ENCODE measurements around the gene C1QTNF5.
A peak's percentile ranks its signal among the peaks of the same experiment; 100 is the strongest.

Gene C1QTNF5

DNA sequence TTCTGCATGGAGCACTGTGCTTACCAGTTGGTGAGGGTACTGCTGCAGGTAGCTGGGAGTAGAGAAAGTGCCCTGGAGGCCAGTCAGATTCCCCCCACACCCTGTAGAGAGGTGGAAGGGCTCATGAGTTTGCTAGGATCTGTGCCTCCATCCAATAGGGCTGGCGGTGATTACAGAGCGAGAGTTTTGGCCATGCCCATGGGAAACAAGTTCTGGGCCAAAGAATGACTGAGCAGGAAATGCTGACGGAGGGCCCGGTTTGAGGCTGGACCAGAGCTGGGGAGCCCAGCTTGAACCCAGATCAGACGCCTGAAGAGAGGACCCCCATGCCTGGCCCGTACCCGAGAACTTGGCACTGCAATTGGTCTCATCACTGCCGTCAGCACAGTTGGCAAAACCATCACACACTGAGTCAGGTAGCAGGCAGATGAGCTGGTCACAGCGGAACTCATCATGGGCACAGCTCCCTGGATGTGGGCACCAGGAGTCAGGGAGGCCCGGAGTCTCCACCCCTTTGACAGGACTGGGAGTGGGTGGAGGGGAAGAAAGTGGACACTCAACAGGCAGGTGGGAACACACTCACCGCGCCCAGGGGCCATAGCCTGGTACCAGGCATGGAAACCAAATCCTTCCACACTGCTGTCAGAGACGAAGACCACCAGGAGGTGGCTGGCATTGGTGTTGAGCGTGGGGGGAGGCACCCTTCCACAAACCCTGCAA is 3.8 kb upstream of the C1QTNF5 start:
- Histone ChIP-seq H3K9me3 (ENCODE audit: control insufficient read depth in 2 of 2, low read length in 2 of 2) (no peaks in the 10 kb centered on the region), H3K27ac (ENCODE audit: low read depth in 2 of 2, low read length in 2 of 2) (no peak overlapping the region), H3K27me3 (ENCODE audit: control insufficient read depth in 2 of 2, insufficient read depth in 2 of 2, low read length in 2 of 2) (peaks cover 9 to 15% of the 10 kb centered on the region in 2 donors), H3K9ac (ENCODE audit: low read depth in 1 of 2, low read length in 2 of 2) (no peak overlapping the region), H3K4me1 (ENCODE audit: control insufficient read depth in 2 of 2, insufficient read depth in 2 of 2, low read length in 2 of 2) (peaks cover 9 to 12% of the 10 kb centered on the region in 2 donors), H3K36me3 (ENCODE audit: control insufficient read depth in 2 of 2, insufficient read depth in 2 of 2, low read length in 2 of 2) (no peaks in the 10 kb centered on the region), H3K4me3 (ENCODE audit: low read length in 2 of 2) (no peak overlapping the region)

DNA sequence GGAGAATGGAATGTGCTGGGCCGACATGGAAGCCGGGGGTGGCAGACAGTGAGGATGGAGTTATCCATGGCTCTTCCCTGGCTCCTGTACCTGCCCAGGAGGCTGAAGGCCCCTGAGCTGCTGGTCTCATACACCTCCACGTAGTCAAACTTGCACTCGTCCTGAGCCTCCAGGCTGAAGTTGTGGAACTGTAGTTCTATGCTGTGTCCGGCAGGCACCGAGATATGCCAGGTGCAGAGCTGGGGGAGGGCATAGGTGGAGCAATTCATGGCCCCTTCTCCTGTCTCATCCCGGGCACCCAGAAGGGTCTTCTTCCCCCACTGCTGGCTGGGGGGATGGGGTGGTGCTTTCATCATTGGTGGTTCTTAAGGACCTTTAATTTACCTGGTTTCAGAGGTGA is 3.0 kb upstream of the C1QTNF5 start:
- peaks cover 11 to 16% of the 10 kb centered on the region in 2 donors for H3K4me1 ChIP-seq (ENCODE audit: control insufficient read depth in 2 of 2, insufficient read depth in 2 of 2, low read length in 2 of 2)
- peaks cover 11 to 19% of the 10 kb centered on the region in 2 donors for H3K27me3 ChIP-seq (ENCODE audit: control insufficient read depth in 2 of 2, insufficient read depth in 2 of 2, low read length in 2 of 2)
- no peak overlapping the region for H3K9ac ChIP-seq (ENCODE audit: low read depth in 1 of 2, low read length in 2 of 2)
- H3K9me3 ChIP-seq (ENCODE audit: control insufficient read depth in 2 of 2, low read length in 2 of 2), result no peaks in the 10 kb centered on the region
- H3K27ac ChIP-seq (ENCODE audit: low read depth in 2 of 2, low read length in 2 of 2), result no peak overlapping the region
- no peaks in the 10 kb centered on the region for H3K36me3 ChIP-seq (ENCODE audit: control insufficient read depth in 2 of 2, insufficient read depth in 2 of 2, low read length in 2 of 2)
- H3K4me3 ChIP-seq (ENCODE audit: low read length in 2 of 2), result no peak overlapping the region

DNA sequence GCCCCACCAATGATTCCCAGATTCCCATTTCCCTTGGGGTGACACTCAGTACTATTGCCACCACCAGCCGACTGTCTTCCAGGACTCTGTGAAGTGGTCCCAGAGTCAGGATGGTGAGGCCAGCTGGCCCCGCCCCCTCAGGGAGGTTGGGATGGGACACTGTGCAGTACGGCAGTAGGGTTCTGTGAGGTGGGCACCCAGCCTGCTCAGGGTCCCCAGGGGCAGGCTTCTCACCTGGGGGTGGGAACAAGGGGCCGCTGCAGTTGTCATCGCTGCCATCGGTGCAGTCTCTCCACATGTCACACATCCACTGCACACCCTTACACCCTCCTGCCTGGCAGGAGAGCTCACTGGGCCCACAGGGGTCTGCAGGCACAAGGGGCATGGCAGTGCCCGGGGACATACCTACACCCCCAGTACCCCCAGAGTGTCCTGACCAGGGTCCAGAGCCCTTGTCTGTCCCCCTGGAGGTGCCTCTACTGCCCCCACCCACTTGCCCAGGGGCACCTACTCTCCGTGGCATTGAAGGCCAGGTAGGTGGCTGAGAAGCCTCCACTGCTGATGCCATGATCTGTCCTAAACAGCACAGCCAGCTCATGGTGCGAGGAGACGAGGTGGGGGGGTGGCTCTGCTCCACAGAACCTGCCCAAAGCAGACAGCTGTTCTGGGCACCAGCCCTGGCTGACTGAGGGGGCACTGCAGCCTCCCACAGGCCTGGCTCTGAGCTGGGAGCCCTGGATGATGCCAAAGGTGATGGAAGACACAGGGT is 1.9 kb upstream of the C1QTNF5 start:
- Histone ChIP-seq H3K27ac (ENCODE audit: low read depth in 2 of 2, low read length in 2 of 2) (no peak overlapping the region), H3K4me3 (ENCODE audit: low read length in 2 of 2) (no peak overlapping the region), H3K9me3 (ENCODE audit: control insufficient read depth in 2 of 2, low read length in 2 of 2) (no peaks in the 10 kb centered on the region), H3K4me1 (ENCODE audit: control insufficient read depth in 2 of 2, insufficient read depth in 2 of 2, low read length in 2 of 2) (peaks cover 13 to 16% of the 10 kb centered on the region in 2 donors), H3K36me3 (ENCODE audit: control insufficient read depth in 2 of 2, insufficient read depth in 2 of 2, low read length in 2 of 2) (no peaks in the 10 kb centered on the region), H3K9ac (ENCODE audit: low read depth in 1 of 2, low read length in 2 of 2) (no peak overlapping the region), H3K27me3 (ENCODE audit: control insufficient read depth in 2 of 2, insufficient read depth in 2 of 2, low read length in 2 of 2) (peaks cover 11 to 19% of the 10 kb centered on the region in 2 donors)

- no peak overlapping the region for H3K4me3 ChIP-seq (ENCODE audit: low read length in 2 of 2)
- peaks cover 18 to 20% of the 10 kb centered on the region in 2 donors for H3K4me1 ChIP-seq (ENCODE audit: control insufficient read depth in 2 of 2, insufficient read depth in 2 of 2, low read length in 2 of 2)
- no peak overlapping the region for H3K27ac ChIP-seq (ENCODE audit: low read depth in 2 of 2, low read length in 2 of 2)
- H3K36me3 ChIP-seq (ENCODE audit: control insufficient read depth in 2 of 2, insufficient read depth in 2 of 2, low read length in 2 of 2), result peaks cover 0 to under 1% of the 10 kb centered on the region in 2 donors
- no peaks in the 10 kb centered on the region for H3K9me3 ChIP-seq (ENCODE audit: control insufficient read depth in 2 of 2, low read length in 2 of 2)
- H3K9ac ChIP-seq (ENCODE audit: low read depth in 1 of 2, low read length in 2 of 2), result no peak overlapping the region
- peaks cover 11 to 19% of the 10 kb centered on the region in 2 donors for H3K27me3 ChIP-seq (ENCODE audit: control insufficient read depth in 2 of 2, insufficient read depth in 2 of 2, low read length in 2 of 2)
Observed at GRCh38 chr11:119342023-119342300, 1.3 kb upstream of the C1QTNF5 start.

- H3K4me1 ChIP-seq (ENCODE audit: control insufficient read depth in 2 of 2, insufficient read depth in 2 of 2, low read length in 2 of 2), result peaks cover 19 to 20% of the 10 kb centered on the region in 2 donors
- peaks cover 2 to 3% of the 10 kb centered on the region in 2 donors for H3K36me3 ChIP-seq (ENCODE audit: control insufficient read depth in 2 of 2, insufficient read depth in 2 of 2, low read length in 2 of 2)
- peaks cover 11 to 19% of the 10 kb centered on the region in 2 donors for H3K27me3 ChIP-seq (ENCODE audit: control insufficient read depth in 2 of 2, insufficient read depth in 2 of 2, low read length in 2 of 2)
- peak overlapping the region in 1 of 2 donors; percentile 47 for H3K4me3 ChIP-seq (ENCODE audit: low read length in 2 of 2)
- H3K9me3 ChIP-seq (ENCODE audit: control insufficient read depth in 2 of 2, low read length in 2 of 2), result no peaks in the 10 kb centered on the region
- H3K9ac ChIP-seq (ENCODE audit: low read depth in 1 of 2, low read length in 2 of 2), result no peak overlapping the region
- H3K27ac ChIP-seq (ENCODE audit: low read depth in 2 of 2, low read length in 2 of 2), result peak overlapping the region in 1 of 2 donors; percentile 78
Observed at GRCh38 chr11:119341222-119342022, 739 bp upstream of the C1QTNF5 start.

DNA sequence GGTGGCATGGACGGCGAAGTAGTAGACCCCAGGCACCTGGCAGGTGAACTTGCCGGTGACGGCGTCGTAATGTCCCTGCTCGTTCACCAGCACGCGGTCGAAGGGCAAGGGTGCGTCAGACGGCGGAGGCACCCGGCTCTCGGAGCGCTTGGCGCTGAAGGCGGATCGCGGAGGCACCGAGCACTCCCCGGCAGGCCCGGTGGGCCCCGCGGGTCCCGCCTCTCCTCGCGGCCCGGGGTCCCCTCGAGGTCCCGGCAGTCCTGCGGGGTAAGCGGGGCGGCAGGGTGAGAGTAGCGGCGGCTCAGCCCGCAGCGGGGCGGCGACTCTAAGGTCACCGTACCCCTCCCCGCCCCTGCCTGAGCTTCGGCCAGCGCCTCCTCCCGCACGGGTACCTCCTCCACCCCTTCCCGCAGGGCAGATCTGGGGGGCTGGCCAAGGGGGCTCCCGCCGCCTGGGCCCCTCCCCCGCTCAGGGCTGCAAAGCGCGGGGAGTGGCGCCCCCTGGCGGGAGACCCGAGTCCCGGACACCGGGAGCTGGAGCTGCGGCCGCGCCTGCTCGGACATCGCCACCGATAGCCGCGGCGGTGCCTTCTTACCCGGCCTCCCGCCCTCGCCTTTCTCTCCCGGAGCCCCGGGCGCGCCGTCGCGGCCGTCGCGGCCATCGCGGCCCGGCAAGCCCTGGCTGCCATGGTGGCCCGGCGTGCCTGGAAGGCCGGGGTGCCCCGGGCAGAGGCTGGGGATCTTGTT is 921 bp downstream of the C1QTNF5 start:
- Histone ChIP-seq H3K27ac (ENCODE audit: low read depth in 2 of 2, low read length in 2 of 2) (peak overlapping the region; percentile 78 to 80), H3K4me3 (ENCODE audit: low read length in 2 of 2) (peak overlapping the region; percentile 56 to 58), H3K9ac (ENCODE audit: low read depth in 1 of 2, low read length in 2 of 2) (peak overlapping the region; percentile 14 to 64), H3K9me3 (ENCODE audit: control insufficient read depth in 2 of 2, low read length in 2 of 2) (no peaks in the 10 kb centered on the region), H3K36me3 (ENCODE audit: control insufficient read depth in 2 of 2, insufficient read depth in 2 of 2, low read length in 2 of 2) (peaks cover 2 to 3% of the 10 kb centered on the region in 2 donors), H3K4me1 (ENCODE audit: control insufficient read depth in 2 of 2, insufficient read depth in 2 of 2, low read length in 2 of 2) (peaks cover 26 to 30% of the 10 kb centered on the region in 2 donors), H3K27me3 (ENCODE audit: control insufficient read depth in 2 of 2, insufficient read depth in 2 of 2, low read length in 2 of 2) (peaks cover 11 to 19% of the 10 kb centered on the region in 2 donors)

DNA sequence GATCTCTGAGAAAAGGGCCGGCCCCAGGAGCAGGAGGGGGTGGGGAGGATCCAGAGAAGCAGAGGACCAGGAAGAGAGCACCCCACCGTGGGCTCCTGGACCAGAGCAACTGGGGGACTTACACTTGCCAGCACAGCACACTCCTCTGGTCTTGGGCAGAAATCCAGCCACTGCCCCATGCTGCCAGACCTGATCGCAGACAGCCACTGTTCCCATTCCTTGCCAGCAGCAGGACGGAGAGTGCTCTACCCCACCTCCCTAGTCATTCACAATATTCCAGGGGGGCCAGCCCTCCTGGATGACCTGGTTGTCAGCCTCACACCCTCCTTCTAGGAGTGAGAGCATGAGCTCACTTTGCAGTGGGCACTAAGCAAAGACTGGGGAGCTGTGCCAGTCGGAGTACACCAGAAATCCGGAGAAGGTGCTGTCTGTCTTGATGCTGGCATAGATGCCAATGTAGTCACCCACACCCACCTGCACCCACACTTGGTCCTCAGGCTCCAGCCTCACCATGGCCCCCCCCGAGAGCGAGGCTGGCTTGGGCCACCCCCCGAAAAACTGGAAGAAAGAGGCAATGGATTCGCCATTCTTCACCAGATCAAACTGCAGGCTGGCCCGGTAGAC is 1.6 kb downstream of the C1QTNF5 start:
- peak overlapping the region; percentile 14 to 55 for H3K9ac ChIP-seq (ENCODE audit: low read depth in 1 of 2, low read length in 2 of 2)
- no peaks in the 10 kb centered on the region for H3K9me3 ChIP-seq (ENCODE audit: control insufficient read depth in 2 of 2, low read length in 2 of 2)
- H3K27ac ChIP-seq (ENCODE audit: low read depth in 2 of 2, low read length in 2 of 2), result peak overlapping the region; percentile 78 to 80
- peaks cover 2 to 3% of the 10 kb centered on the region in 2 donors for H3K36me3 ChIP-seq (ENCODE audit: control insufficient read depth in 2 of 2, insufficient read depth in 2 of 2, low read length in 2 of 2)
- H3K4me3 ChIP-seq (ENCODE audit: low read length in 2 of 2), result peak overlapping the region; percentile 56 to 58
- peaks cover 28 to 30% of the 10 kb centered on the region in 2 donors for H3K4me1 ChIP-seq (ENCODE audit: control insufficient read depth in 2 of 2, insufficient read depth in 2 of 2, low read length in 2 of 2)
- H3K27me3 ChIP-seq (ENCODE audit: control insufficient read depth in 2 of 2, insufficient read depth in 2 of 2, low read length in 2 of 2), result peaks cover 11 to 19% of the 10 kb centered on the region in 2 donors

GRCh38 chr11:119338318-119338890 is 2.3 kb downstream of the C1QTNF5 start:
- peak overlapping the region; percentile 37 to 58 for H3K4me3 ChIP-seq (ENCODE audit: low read length in 2 of 2)
- peaks cover 32 to 33% of the 10 kb centered on the region in 2 donors for H3K4me1 ChIP-seq (ENCODE audit: control insufficient read depth in 2 of 2, insufficient read depth in 2 of 2, low read length in 2 of 2)
- H3K27me3 ChIP-seq (ENCODE audit: control insufficient read depth in 2 of 2, insufficient read depth in 2 of 2, low read length in 2 of 2), result peaks cover 11 to 19% of the 10 kb centered on the region in 2 donors
- H3K27ac ChIP-seq (ENCODE audit: low read depth in 2 of 2, low read length in 2 of 2), result peak overlapping the region; percentile 53 to 80
- no peak overlapping the region for H3K9ac ChIP-seq (ENCODE audit: low read depth in 1 of 2, low read length in 2 of 2)
- no peaks in the 10 kb centered on the region for H3K9me3 ChIP-seq (ENCODE audit: control insufficient read depth in 2 of 2, low read length in 2 of 2)
- peaks cover 2 to 3% of the 10 kb centered on the region in 2 donors for H3K36me3 ChIP-seq (ENCODE audit: control insufficient read depth in 2 of 2, insufficient read depth in 2 of 2, low read length in 2 of 2)

Data from mucosa of rectum (tissue), 2 donors.